GM04503 (cell line): ENCODE data around the gene MYH2.

Experiments used
- DNase-seq: peaks from one replicate; pipeline ENCODE4 v3.0.0-alpha.2; 2012; ENCODE audit warnings: low read depth

Gene MYH2

DNA sequence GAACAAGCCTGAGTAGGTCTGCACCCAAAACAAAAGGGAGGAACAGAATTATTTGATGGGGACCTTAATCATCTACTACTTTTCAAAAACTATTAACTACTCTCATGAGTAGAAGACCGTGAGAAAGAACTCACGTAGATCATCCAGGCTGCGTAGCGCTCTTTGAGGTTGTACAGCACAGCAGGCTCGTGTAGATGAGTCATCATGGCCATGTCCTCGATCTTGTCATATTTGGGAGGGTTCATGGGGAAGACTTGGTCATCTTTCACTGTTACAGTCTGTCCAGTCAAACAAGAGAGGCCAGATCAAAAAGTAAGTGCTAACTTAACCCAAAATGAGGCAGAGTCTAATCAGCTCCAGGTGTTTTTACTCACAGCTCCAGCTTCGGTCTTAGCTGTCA, 33.4 kb downstream of the MYH2 start:
- no peak for DNase-seq

DNA sequence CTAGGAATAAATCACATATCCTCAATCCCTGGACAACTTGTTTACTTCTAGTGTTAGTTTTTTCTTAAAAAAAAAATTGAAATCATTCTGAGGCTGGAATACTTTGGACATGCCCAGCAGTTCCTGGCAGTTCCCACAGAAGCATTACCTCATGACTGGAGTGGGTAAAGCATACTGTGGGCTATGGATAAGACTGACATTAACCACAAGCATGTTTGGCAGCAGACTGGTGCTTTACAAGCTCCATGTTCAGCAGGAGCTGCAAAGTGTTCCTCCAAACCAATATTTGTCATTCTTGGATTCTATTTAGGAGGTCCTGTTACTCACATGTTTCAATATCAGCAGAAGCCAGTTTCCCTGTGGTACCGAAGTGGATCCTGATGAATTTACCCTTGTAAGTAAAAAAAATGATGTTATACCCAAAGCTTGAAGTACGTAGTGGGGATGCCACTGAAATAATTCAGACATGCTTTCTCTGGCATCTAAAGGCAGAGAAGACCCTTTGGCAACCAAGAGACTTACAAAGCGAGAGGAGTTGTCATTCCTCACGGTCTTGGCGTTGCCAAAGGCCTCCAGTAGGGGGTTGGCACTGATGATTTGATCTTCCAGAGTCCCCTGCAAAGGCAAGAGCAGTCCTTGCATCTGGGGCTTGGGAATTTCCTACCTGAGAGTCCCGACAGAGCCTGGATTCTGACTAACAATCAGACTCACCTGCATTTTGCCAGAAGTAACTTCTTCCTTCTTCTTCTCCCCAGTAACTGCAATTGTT, 36.0 kb downstream of the MYH2 start:
- DNase-seq, result peak; percentile 68

DNA sequence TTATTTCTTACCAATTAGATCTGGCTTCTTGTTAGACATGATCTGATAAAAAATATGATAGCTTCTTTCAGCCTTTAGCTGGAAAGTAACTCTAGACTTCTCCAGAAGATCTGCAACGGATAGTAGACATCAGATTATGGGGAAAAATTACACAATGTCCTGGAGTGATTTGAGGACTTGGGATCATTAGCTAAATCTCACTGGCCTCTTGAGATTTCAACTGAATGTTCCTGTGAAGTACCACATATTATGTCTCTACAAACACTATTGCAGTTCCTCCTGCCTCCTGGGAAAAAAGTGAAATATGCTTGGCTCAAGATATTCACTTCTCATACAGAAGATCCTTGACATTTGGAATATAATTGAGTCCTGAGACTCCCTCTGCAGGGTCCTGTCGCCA, 36.6 kb downstream of the MYH2 start:
- DNase-seq, result no peak

DNA sequence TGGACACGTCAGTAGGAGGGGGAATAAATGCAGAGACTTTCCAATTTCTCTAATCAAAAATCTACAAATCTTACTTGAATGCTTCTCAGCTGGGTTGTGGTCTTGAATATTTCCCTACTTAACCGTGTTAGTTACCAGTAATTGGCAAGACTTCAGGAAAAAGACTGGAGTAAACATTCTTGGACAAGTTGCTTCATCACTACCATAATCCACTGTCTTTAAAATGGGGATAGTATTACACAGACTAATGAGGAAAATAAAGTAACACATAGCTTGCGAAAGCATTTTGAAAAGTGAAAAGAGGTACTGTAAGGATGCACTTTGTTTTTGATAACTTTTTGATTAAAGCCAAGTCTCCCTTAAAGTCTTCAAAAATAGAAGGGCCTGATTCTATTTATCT, 49.5 kb downstream of the MYH2 start:
- no peak for DNase-seq

DNA sequence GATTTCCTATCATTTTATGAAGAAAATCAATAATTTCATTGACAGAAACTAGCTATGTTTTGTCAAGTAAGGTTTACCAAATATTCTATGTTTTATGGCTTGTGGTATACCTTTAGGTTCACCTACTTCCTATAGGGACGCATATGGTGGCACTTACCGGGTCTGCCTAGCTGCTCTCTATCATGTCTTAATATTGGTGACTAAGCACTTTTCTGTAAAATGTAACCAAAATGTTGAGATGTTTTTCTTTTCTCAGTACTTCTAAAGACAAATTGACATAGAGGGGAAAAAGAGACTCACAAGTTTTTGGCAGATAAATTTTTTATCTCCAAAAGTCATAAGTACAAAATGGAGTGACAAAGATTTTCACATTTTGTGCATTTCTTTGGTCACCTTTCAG, 57.5 kb downstream of the MYH2 start:
- no peak for DNase-seq

DNA sequence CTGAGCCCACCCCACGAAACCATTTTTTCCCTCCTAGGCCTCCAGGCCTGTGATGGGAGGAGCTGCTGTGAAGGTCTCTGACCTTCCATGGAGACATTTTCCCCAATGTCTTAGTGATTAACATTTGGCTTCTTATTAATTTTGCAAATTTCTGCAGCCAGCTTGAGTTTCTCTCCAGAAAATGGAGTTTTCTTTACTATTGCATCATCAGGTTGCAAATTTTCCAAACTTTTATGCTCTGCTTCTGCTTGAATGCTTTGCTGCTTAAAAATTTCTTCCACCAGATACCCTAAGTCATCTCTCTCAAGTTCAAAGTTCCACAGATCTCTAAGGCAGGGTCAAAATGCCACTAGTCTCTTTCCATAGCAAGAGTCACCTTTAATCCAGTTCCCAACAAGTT, 67.2 kb downstream of the MYH2 start:
- no peak for DNase-seq

DNA sequence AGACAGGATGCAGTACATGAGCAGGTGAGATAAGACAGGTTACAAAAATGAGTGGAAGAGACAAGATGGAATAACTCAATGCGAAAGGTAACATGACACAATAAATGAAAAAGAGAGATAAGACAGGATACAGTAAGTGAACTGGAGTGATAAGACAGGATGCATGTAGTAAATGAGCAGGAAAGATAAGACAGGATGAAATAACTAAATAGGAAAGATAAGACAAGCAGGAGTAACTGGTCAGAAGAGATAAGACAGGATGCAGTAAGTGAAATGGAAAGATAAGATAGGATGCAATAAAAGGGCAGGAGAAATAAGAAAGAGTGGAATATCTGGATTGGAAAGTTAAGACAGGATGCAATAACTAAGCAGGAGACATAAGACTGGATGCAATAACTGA, 71.8 kb downstream of the MYH2 start:
- no peak for DNase-seq

DNA sequence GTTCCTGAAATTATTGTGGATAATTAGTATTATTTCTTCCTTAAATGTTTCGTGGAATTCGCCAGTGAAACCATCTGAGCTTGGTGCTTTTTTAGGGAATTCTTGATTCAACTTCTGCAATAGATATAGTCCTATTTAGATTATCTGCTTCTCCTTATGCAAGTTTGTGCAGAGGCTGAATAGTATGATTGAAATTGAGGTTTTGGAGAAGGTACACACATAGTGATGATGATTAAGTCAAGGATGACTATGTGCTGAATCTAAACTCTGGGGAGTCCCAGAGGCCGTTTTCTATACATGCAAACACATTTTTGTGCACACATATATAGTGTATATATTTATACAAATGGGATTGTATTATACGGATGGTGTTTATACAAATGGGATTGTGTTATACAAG, 74.9 kb downstream of the MYH2 start:
- no peak for DNase-seq

DNA sequence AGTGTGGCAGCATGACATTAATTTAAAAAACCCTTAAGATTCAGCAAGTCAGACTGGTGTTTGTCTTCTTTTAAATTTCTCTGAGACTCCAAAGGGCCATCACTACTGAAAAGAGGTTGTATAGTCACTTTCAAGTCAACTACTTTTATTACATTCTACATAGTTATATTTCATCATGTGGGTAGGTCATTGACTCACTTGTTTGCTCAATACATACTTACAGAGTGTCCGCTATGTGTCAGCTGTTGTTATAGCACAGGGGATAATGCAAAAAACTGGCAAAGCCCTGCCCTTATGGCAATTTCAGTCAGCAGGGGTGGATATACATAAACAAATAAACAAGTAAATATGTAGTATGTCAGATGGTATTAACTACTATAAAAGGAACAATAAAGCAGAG, 77.6 kb downstream of the MYH2 start:
- no peak for DNase-seq
